ENCODE measurements around the gene CAMK1D.

CAMK1D gene

GRCh38 chr10:12615296-12616220 is 266.2 kb downstream of the CAMK1D start:
- Histone ChIP-seq H3K27ac (ENCODE audit: extremely low read depth, low read depth, low read length) (no peak overlapping the region), H3K36me3 (ENCODE audit: control insufficient read depth in 2 of 2, insufficient read depth in 1 of 2, low read length in 2 of 2) (no peaks in the 10 kb centered on the region), H3K4me3 (ENCODE audit: low read depth, low read length) (no peak overlapping the region), H3K9me3 (ENCODE audit: control insufficient read depth, insufficient read depth, low read depth, low read length) (no peaks in the 10 kb centered on the region), H3K4me1 (ENCODE audit: control insufficient read depth, insufficient read depth, low read length) (no peaks in the 10 kb centered on the region)
- CTCF ChIA-PET: interaction anchor here (0.6 kb wide), 1 partner anchor 211 kb away, joined by 4 read pairs; no protein-coding TSS in a partner anchor
- POLR2A ChIA-PET: no interaction called here
- no peak for TF ChIP-seq WT1 (tag by site-specific recombination; IDR thresholded peaks at IDR 0.05)
- no peak for TF ChIP-seq MEIS1 (CRISPR knock-in tag; IDR thresholded peaks at IDR 0.05; ENCODE audit: borderline replicate concordance)
- TF ChIP-seq ZSCAN5A (tag by site-specific recombination; IDR thresholded peaks at IDR 0.05): no peak
- no peak for TF ChIP-seq ZNF658 (tag by site-specific recombination; IDR thresholded peaks at IDR 0.05)
- no peak for TF ChIP-seq ZNF302 (tag by site-specific recombination; IDR thresholded peaks at IDR 0.05; ENCODE audit: low read depth)
- TF ChIP-seq ZNF18 (tag by site-specific recombination; IDR thresholded peaks at IDR 0.05): peak; percentile 90
- TF ChIP-seq ZNF274 (IDR thresholded peaks at IDR 0.05; ENCODE audit: low read length): no peak
- peak; percentile 5; the same call in 1 of the 2 replicates for TF ChIP-seq ZNF274 (tag by site-specific recombination; IDR thresholded peaks at IDR 0.05; ENCODE audit: borderline replicate concordance)
- no peak for TF ChIP-seq GLI4 (tag by site-specific recombination; IDR thresholded peaks at IDR 0.05)
- TF ChIP-seq ZEB2 (tag by site-specific recombination; IDR thresholded peaks at IDR 0.05): 0 out of 2 replicates have a peak, but pooled peaks have one; percentile 36
- no peak for TF ChIP-seq ZFP69B (tag by site-specific recombination; IDR thresholded peaks at IDR 0.05)
- no peak for TF ChIP-seq ZNF114 (tag by site-specific recombination; IDR thresholded peaks at IDR 0.05)
- no peak for TF ChIP-seq ZNF169 (tag by site-specific recombination; IDR thresholded peaks at IDR 0.05)
- TF ChIP-seq ZNF248 (tag by site-specific recombination; IDR thresholded peaks at IDR 0.05): no peak
- TF ChIP-seq ZNF16 (tag by site-specific recombination; IDR thresholded peaks at IDR 0.05; ENCODE audit: low read depth): no peak
- TF ChIP-seq EGR2 (tag by site-specific recombination; IDR thresholded peaks at IDR 0.05; ENCODE audit: low read depth): peak; percentile 71; the same call in 1 of the 2 replicates
- no peak for TF ChIP-seq ZNF514 (tag by site-specific recombination; IDR thresholded peaks at IDR 0.05)
- TF ChIP-seq ZNF670 (tag by site-specific recombination; IDR thresholded peaks at IDR 0.05; ENCODE audit: low read depth): peak; percentile 53; the same call in 1 of the 2 replicates
- TF ChIP-seq ZBTB49 (tag by site-specific recombination; IDR thresholded peaks at IDR 0.05; ENCODE audit: low read depth): no peak
- no peak for TF ChIP-seq PRDM10 (tag by site-specific recombination; IDR thresholded peaks at IDR 0.05)
- peak; percentile 82 for TF ChIP-seq ZFHX2 (tag by site-specific recombination; conservative IDR thresholded peaks at IDR 0.05)
- TF ChIP-seq YY1 (tag by site-specific recombination; IDR thresholded peaks at IDR 0.05): no peak
- peak; percentile 95 for TF ChIP-seq ZSCAN4 (tag by site-specific recombination; IDR thresholded peaks at IDR 0.05)
- TF ChIP-seq KLF8 (tag by site-specific recombination; IDR thresholded peaks at IDR 0.05): no peak
- no peak for TF ChIP-seq ZNF645 (tag by site-specific recombination; IDR thresholded peaks at IDR 0.05)

Data from HEK293 (cell line).